OCI-LY7 (cell line): ENCODE data around the gene CCT6B. TPM values are rescaled to one million over a fixed set of nuclear protein-coding genes. Genes with fewer than 3 reads are reported as not detected.
A peak's percentile ranks its signal among the peaks of the same experiment; 100 is the strongest.

Experiments used
- BruUV-seq: library from RNA; stranded (reverse); fragments of 400-500 nt; replicated peaks from 2 replicates; lab custom pipeline; 2021; lab: Mats Ljungman, UMichigan
- CTCF ChIA-PET: fragments of 300-600 bp; sonication (Branson Sonifier 250); formaldehyde crosslinking; loops from one replicate; lab custom pipeline; 2022; ENCODE audit warnings: antibody characterized with exemption; ENCODE audit not compliant: unreplicated experiment; lab: Charles Lee
- POLR2A ChIA-PET: fragments of 300-600 bp; sonication (Branson Sonifier 250); formaldehyde crosslinking; loops from one replicate; lab custom pipeline; 2022; ENCODE audit warnings: antibody characterized with exemption; lab: Charles Lee
- DNase-seq: peaks from one replicate; pipeline ENCODE4 v3.0.0-alpha.2; 2015; ENCODE audit warnings: low spot score
- H2AFZ ChIP-seq: fragments of 200-600 bp; sonication (generic), shearing (Covaris generic); 2 replicates; pipeline ENCODE4 v1.6.1; 2014; ENCODE audit warnings: mild to moderate bottlenecking, antibody characterized with exemption, low read length, moderate library complexity
- H3K27ac ChIP-seq: fragments of 200-600 bp; sonication (generic); 2 replicates; pipeline ENCODE4 v1.5.1; 2014; ENCODE audit warnings: mixed run types, low read depth, mild to moderate bottlenecking, moderate library complexity, low read length, inconsistent platforms; ENCODE audit not compliant: poor library complexity, severe bottlenecking
- H3K36me3 ChIP-seq: fragments of 200-600 bp; sonication (generic); 2 replicates; pipeline ENCODE4 v1.6.1; 2014; ENCODE audit warnings: mild to moderate bottlenecking, antibody characterized with exemption, low read length, moderate library complexity, mixed read lengths; ENCODE audit not compliant: insufficient read depth
- H3K4me1 ChIP-seq: fragments of 200-600 bp; sonication (generic); 2 replicates; pipeline ENCODE4 v1.5.1; 2014; ENCODE audit warnings: mild to moderate bottlenecking, low read length; ENCODE audit not compliant: insufficient read depth, poor library complexity, severe bottlenecking
- H3K4me2 ChIP-seq: fragments of 200-600 bp; sonication (generic); 2 replicates; pipeline ENCODE4 v1.6.1; 2014; ENCODE audit warnings: mild to moderate bottlenecking, low read length
- H3K4me3 ChIP-seq: fragments of 200-600 bp; sonication (generic); 2 replicates; pipeline ENCODE4 v1.5.1; 2014; ENCODE audit warnings: mild to moderate bottlenecking, low read depth, low read length; ENCODE audit not compliant: poor library complexity, severe bottlenecking
- H3K79me2 ChIP-seq: fragments of 200-600 bp; sonication (generic); 2 replicates; pipeline ENCODE4 v1.6.1; 2016; ENCODE audit warnings: low read depth, mild to moderate bottlenecking, low read length, moderate library complexity, mixed read lengths; ENCODE audit not compliant: insufficient read depth
- H3K9me2 ChIP-seq: fragments of 200-600 bp; sonication (generic); 2 replicates; pipeline ENCODE4 v1.6.1; 2016; ENCODE audit warnings: mild to moderate bottlenecking, low read length, mixed read lengths; ENCODE audit not compliant: insufficient read depth
- H3K9me3 ChIP-seq: fragments of 200-600 bp; sonication (generic); 2 replicates; pipeline ENCODE4 v1.6.1; 2014; ENCODE audit warnings: mild to moderate bottlenecking, mixed run types, low read length, mixed read lengths
- H4K20me1 ChIP-seq: fragments of 200-600 bp; sonication (generic); 2 replicates; pipeline ENCODE4 v1.6.1; 2014; ENCODE audit warnings: mild to moderate bottlenecking, antibody characterized with exemption, low read length, moderate library complexity, mixed read lengths; ENCODE audit not compliant: insufficient read depth
- CTCF ChIP-seq: fragments of 200-600 bp; sonication (generic); conservative IDR thresholded peaks from 2 replicates; pipeline ENCODE4 v1.5.1; 2014; ENCODE audit warnings: mild to moderate bottlenecking, antibody characterized with exemption, low read length, moderate library complexity, mixed read lengths
- EZH2phosphoT487 ChIP-seq: fragments of 200-600 bp; sonication (generic); IDR thresholded peaks from 2 replicates; pipeline ENCODE4 v1.6.1; 2018; ENCODE audit warnings: low read depth, borderline replicate concordance, mild to moderate bottlenecking, mixed run types, antibody characterized with exemption, low read length, moderate library complexity, mixed read lengths
- intact Hi-C: fragments of 100-400 bp; cut with micrococcal nuclease; formaldehyde crosslinking; loops from one replicate; pipeline ENCODE4 v1.10.0; 2022; ENCODE audit not compliant: unreplicated experiment
- total RNA-seq, 2 experiments: library from RNA; depleted of rRNA in 1 of 2; stranded (reverse); fragments of >200 nt in 1 of 2; shearing (Covaris generic) in 1 of 2; gene quantifications; 2 replicates each; pipeline ENCODE4 v1.2.3, GENCODE V29; 2014 to 2022

Gene CCT6B
- total RNA-seq, 2 experiments from 2014 or later, result 1.9 to 2.6 TPM

GRCh38 chr17:34999456-34999855 is 38.2 kb upstream of the CCT6B start:
- Histone ChIP-seq H3K9me3 (no peaks in the 10 kb centered on the region), H3K27ac (no peak overlapping the region), H3K4me1 (no peaks in the 10 kb centered on the region), H3K4me3 (no peak overlapping the region), H3K79me2 (no peaks in the 10 kb centered on the region), H3K9me2 (no peaks in the 10 kb centered on the region), H3K36me3 (peaks cover 84% of the 10 kb centered on the region), H2AFZ (no peak overlapping the region), H4K20me1 (no peaks in the 10 kb centered on the region), H3K4me2 (no peak overlapping the region)
- CTCF ChIA-PET, result no interaction called here
- POLR2A ChIA-PET, result no interaction called here
- no peak for DNase-seq
- no TSS peak for BruUV-seq
- no peak for TF ChIP-seq CTCF
- no peak for TF ChIP-seq EZH2phosphoT487
- intact Hi-C loops, result loop anchor here (2.0 kb wide), 2 partner anchors 89 to 119 kb away; partner anchors contain the start of gene RAD51D

DNA sequence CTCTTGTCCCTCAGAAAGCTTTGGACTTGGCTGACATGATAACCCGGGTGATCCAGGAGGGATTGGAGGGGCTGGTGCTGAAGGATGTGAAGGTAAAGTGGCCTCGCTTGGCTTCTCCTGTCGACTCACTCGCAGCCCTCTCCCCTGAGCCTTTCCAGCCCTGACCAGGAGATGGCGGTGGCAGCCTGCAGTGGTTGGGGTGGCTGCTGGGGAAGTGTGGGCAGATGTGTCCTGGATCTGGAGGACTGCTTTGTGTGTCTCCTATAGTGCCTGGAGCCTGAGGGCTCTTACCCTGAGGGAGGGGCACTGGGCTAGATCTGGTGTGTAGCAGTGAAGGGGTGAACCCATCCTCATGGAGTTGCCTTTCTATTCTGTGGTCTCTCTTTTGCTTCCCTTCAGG is 36.9 kb upstream of the CCT6B start:
- H3K4me3 ChIP-seq, result no peak overlapping the region
- BruUV-seq, result no TSS peak
- peak; percentile 63 for DNase-seq
- H3K4me1 ChIP-seq, result no peaks in the 10 kb centered on the region
- H3K79me2 ChIP-seq, result no peaks in the 10 kb centered on the region
- H2AFZ ChIP-seq, result no peak overlapping the region
- H3K27ac ChIP-seq, result no peak overlapping the region
- intact Hi-C loops, result loop anchor here (2.0 kb wide), 2 partner anchors 91 to 121 kb away; partner anchors contain the start of gene RAD51D
- POLR2A ChIA-PET, result no interaction called here
- H3K4me2 ChIP-seq, result no peak overlapping the region
- H4K20me1 ChIP-seq, result no peaks in the 10 kb centered on the region
- peaks cover 87% of the 10 kb centered on the region for H3K36me3 ChIP-seq
- H3K9me2 ChIP-seq, result no peaks in the 10 kb centered on the region
- TF ChIP-seq EZH2phosphoT487 (no peak), CTCF (peak; percentile 81)
- H3K9me3 ChIP-seq, result no peaks in the 10 kb centered on the region
- CTCF ChIA-PET, result no interaction called here

DNA sequence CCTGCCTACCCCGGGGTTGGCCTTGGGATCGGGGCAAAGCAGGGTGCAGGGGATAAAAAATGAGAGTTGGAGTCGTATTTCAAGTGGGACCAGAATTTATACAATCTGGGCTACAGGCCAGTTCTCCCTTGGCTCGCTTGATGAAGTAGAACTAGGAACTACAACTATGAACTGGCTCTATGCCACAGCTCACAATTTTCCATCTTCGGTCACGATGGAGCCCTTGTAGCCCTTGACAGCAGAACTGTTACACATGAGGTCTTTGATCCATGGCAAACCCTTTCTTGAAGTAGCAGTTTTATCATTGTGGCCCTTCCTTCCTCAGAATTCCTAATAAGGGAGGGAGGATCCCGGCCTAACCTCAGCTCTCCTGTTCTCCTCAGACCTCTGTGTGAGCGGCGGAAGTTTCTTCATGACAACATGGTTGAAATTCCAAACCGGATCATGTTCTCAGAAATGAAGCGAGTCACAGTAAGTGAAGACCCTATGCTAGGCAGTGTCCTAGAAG is 36.1 kb upstream of the CCT6B start:
- POLR2A ChIA-PET, result no interaction called here
- H2AFZ ChIP-seq, result no peak overlapping the region
- no peaks in the 10 kb centered on the region for H3K9me3 ChIP-seq
- H3K4me1 ChIP-seq, result no peaks in the 10 kb centered on the region
- no peaks in the 10 kb centered on the region for H3K9me2 ChIP-seq
- BruUV-seq, result no TSS peak
- H3K27ac ChIP-seq, result no peak overlapping the region
- H3K4me2 ChIP-seq, result no peak overlapping the region
- peaks cover 90% of the 10 kb centered on the region for H3K36me3 ChIP-seq
- intact Hi-C loops, result no loop called here
- no peaks in the 10 kb centered on the region for H3K79me2 ChIP-seq
- DNase-seq, result no peak
- H4K20me1 ChIP-seq, result no peaks in the 10 kb centered on the region
- no peak overlapping the region for H3K4me3 ChIP-seq
- TF ChIP-seq EZH2phosphoT487, result no peak
- no peak for TF ChIP-seq CTCF
- CTCF ChIA-PET, result no interaction called here
